Measurements from ENCODE around the gene MEF2C. TPM values are rescaled to one million over a fixed set of nuclear protein-coding genes. Genes with fewer than 3 reads are reported as not detected.

Gene MEF2C
- total RNA-seq, 2 experiments from 2014 or later = 0.02 TPM

GRCh38 chr5:88683506-88684135 is 199.4 kb downstream of the MEF2C start:
- CTCF ChIA-PET = interaction anchor here (0.6 to 4.2 kb wide), 4 partner anchors 12 to 902 kb away, joined by 3 to 55 read pairs (median 4); no protein-coding TSS in a partner anchor
- Mint-ChIP-seq H3K27ac (no peak overlapping the region), H3K4me1 (ENCODE audit: low read depth) (peaks cover 4% of the 10 kb centered on the region), H3K4me3 (no peak overlapping the region), H3K9me3 (no peaks in the 10 kb centered on the region), H3K36me3 (peaks cover 4% of the 10 kb centered on the region), H3K27me3 (peaks cover 72% of the 10 kb centered on the region)
- no peak for DNase-seq
- intact Hi-C loops (cut with micrococcal nuclease) = no loop called here
- POLR2A ChIA-PET = no interaction called here

- Mint-ChIP-seq H3K9me3 (no peaks in the 10 kb centered on the region), H3K4me1 (ENCODE audit: low read depth) (peaks cover 4% of the 10 kb centered on the region), H3K27me3 (peaks cover 72% of the 10 kb centered on the region), H3K36me3 (peaks cover 4% of the 10 kb centered on the region), H3K4me3 (no peak overlapping the region), H3K27ac (no peak overlapping the region)
- intact Hi-C loops (cut with micrococcal nuclease) = loop anchor here (1.0 kb wide), 1 partner anchor 8 kb away; no protein-coding TSS in a partner anchor
- CTCF ChIA-PET = interaction anchor here (0.7 to 4.2 kb wide), 4 partner anchors 8 to 901 kb away, joined by 3 to 55 read pairs (median 15); no protein-coding TSS in a partner anchor
- POLR2A ChIA-PET = no interaction called here
- no peak for DNase-seq
These were observed 200.1 kb downstream of the MEF2C start for GRCh38 chr5:88682881-88683361.

- H3K27me3 Mint-ChIP-seq = peaks cover 75% of the 10 kb centered on the region
- CTCF ChIA-PET = interaction anchor here (0.6 to 4.2 kb wide), 7 partner anchors 9 to 900 kb away, joined by 3 to 55 read pairs (median 4); no protein-coding TSS in a partner anchor
- intact Hi-C loops (cut with micrococcal nuclease) = loop anchor here (1.0 kb wide), 1 partner anchor 9 kb away; no protein-coding TSS in a partner anchor
These were observed 200.9 kb downstream of the MEF2C start for GRCh38 chr5:88682131-88682530.

GRCh38 chr5:88681211-88681803 is 201.7 kb downstream of the MEF2C start:
- H3K27me3 Mint-ChIP-seq = peaks cover 72% of the 10 kb centered on the region
- intact Hi-C loops (cut with micrococcal nuclease) = no loop called here
- POLR2A ChIA-PET = no interaction called here

More at GRCh38 chr5:88682131-88682530, 200.9 kb downstream of the MEF2C start:
- Mint-ChIP-seq H3K4me1 (ENCODE audit: low read depth) (peaks cover 4% of the 10 kb centered on the region), H3K27ac (no peak overlapping the region), H3K9me3 (no peaks in the 10 kb centered on the region), H3K36me3 (peaks cover 4% of the 10 kb centered on the region), H3K4me3 (no peak overlapping the region)
- POLR2A ChIA-PET = no interaction called here
- DNase-seq = no peak

GRCh38 chr5:88680253-88681132 is 202.5 kb downstream of the MEF2C start:
- POLR2A ChIA-PET = no interaction called here
- peaks cover 2% of the 10 kb centered on the region for H3K36me3 Mint-ChIP-seq
- H3K9me3 Mint-ChIP-seq = no peaks in the 10 kb centered on the region
- intact Hi-C loops (cut with micrococcal nuclease) = loop anchor here (1.0 kb wide), 2 partner anchors 539 to 899 kb away; no protein-coding TSS in a partner anchor
- peak; percentile 80 for DNase-seq
- CTCF ChIA-PET = interaction anchor here (0.7 to 4.2 kb wide), 11 partner anchors 8 to 913 kb away, joined by 3 to 55 read pairs (median 3); no protein-coding TSS in a partner anchor
- H3K4me3 Mint-ChIP-seq = no peak overlapping the region
- H3K27me3 Mint-ChIP-seq = peaks cover 69% of the 10 kb centered on the region
- H3K27ac Mint-ChIP-seq = no peak overlapping the region
- H3K4me1 Mint-ChIP-seq (ENCODE audit: low read depth) = peaks cover 12% of the 10 kb centered on the region

More at GRCh38 chr5:88681211-88681803, 201.7 kb downstream of the MEF2C start:
- no peak for DNase-seq
- Mint-ChIP-seq H3K27ac (no peak overlapping the region), H3K4me3 (no peak overlapping the region), H3K36me3 (peaks cover 4% of the 10 kb centered on the region), H3K4me1 (ENCODE audit: low read depth) (peaks cover 7% of the 10 kb centered on the region), H3K9me3 (no peaks in the 10 kb centered on the region)
- CTCF ChIA-PET = interaction anchor here (0.6 to 4.2 kb wide), 8 partner anchors 9 to 914 kb away, joined by 3 to 55 read pairs (median 4); no protein-coding TSS in a partner anchor

GRCh38 chr5:88679638-88680037 is 203.3 kb downstream of the MEF2C start:
- no peak for DNase-seq
- H3K9me3 Mint-ChIP-seq = no peaks in the 10 kb centered on the region
- ChIA-PET POLR2A (no interaction called here), CTCF (interaction anchor here (0.6 to 4.2 kb wide), 10 partner anchors 7 to 898 kb away, joined by 3 to 55 read pairs (median 4); no protein-coding TSS in a partner anchor)
- H3K27me3 Mint-ChIP-seq = peaks cover 71% of the 10 kb centered on the region
- H3K36me3 Mint-ChIP-seq = peaks cover 7% of the 10 kb centered on the region
- intact Hi-C loops (cut with micrococcal nuclease) = loop anchor here (1.0 to 10.0 kb wide), 4 partner anchors 177 to 898 kb away; partner anchors contain the start of gene TMEM161B
- peak overlapping the region; percentile 28 for H3K27ac Mint-ChIP-seq
- peaks cover 17% of the 10 kb centered on the region for H3K4me1 Mint-ChIP-seq (ENCODE audit: low read depth)
- H3K4me3 Mint-ChIP-seq = no peak overlapping the region

GRCh38 chr5:88678770-88679381 is 204.1 kb downstream of the MEF2C start:
- ChIA-PET POLR2A (no interaction called here), CTCF (interaction anchor here (0.6 to 1.6 kb wide), 4 partner anchors 14 to 890 kb away, joined by 3 to 4 read pairs (median 3); no protein-coding TSS in a partner anchor)
- H3K36me3 Mint-ChIP-seq = peaks cover 8% of the 10 kb centered on the region
- H3K4me3 Mint-ChIP-seq = no peak overlapping the region
- H3K27ac Mint-ChIP-seq = no peak overlapping the region
- DNase-seq = no peak
- no peaks in the 10 kb centered on the region for H3K9me3 Mint-ChIP-seq
- peaks cover 71% of the 10 kb centered on the region for H3K27me3 Mint-ChIP-seq
- peaks cover 18% of the 10 kb centered on the region for H3K4me1 Mint-ChIP-seq (ENCODE audit: low read depth)
- intact Hi-C loops (cut with micrococcal nuclease) = loop anchor here (5.0 to 10.0 kb wide), 2 partner anchors 177 to 414 kb away; partner anchors contain the start of gene TMEM161B

- Mint-ChIP-seq H3K36me3 (peaks cover 11% of the 10 kb centered on the region), H3K4me1 (ENCODE audit: low read depth) (peaks cover 24% of the 10 kb centered on the region), H3K27me3 (peaks cover 71% of the 10 kb centered on the region), H3K4me3 (no peak overlapping the region), H3K27ac (no peak overlapping the region), H3K9me3 (no peaks in the 10 kb centered on the region)
- intact Hi-C loops (cut with micrococcal nuclease) = loop anchor here (5.0 to 10.0 kb wide), 2 partner anchors 176 to 413 kb away; partner anchors contain the start of gene TMEM161B
- ChIA-PET POLR2A (no interaction called here), CTCF (interaction anchor here (0.6 to 1.6 kb wide), 3 partner anchors 15 to 889 kb away, joined by 3 to 4 read pairs (median 3); no protein-coding TSS in a partner anchor)
- DNase-seq = no peak
These were observed 204.8 kb downstream of the MEF2C start for GRCh38 chr5:88677943-88678769.

- H3K9me3 Mint-ChIP-seq = no peaks in the 10 kb centered on the region
- intact Hi-C loops (cut with micrococcal nuclease) = loop anchor here (5.0 to 10.0 kb wide), 2 partner anchors 175 to 413 kb away; partner anchors contain the start of gene TMEM161B
- no peak for DNase-seq
- CTCF ChIA-PET = interaction anchor here (0.8 kb wide), 1 partner anchor 14 kb away, joined by 3 read pairs; no protein-coding TSS in a partner anchor
- H3K27me3 Mint-ChIP-seq = peaks cover 69% of the 10 kb centered on the region
- no peak overlapping the region for H3K4me3 Mint-ChIP-seq
- peaks cover 11% of the 10 kb centered on the region for H3K36me3 Mint-ChIP-seq
- peaks cover 24% of the 10 kb centered on the region for H3K4me1 Mint-ChIP-seq (ENCODE audit: low read depth)
- H3K27ac Mint-ChIP-seq = no peak overlapping the region
- POLR2A ChIA-PET = no interaction called here
These were observed 205.5 kb downstream of the MEF2C start for GRCh38 chr5:88677376-88677895.

Measured in activated CD4-positive, alpha-beta memory T cell treated with anti-CD3 and anti-CD28 coated beads for 36 hours (primary cell).